ENCODE data around the gene TPGS1.
A peak's percentile ranks its signal among the peaks of the same experiment; 100 is the strongest.

The TPGS1 gene

DNA sequence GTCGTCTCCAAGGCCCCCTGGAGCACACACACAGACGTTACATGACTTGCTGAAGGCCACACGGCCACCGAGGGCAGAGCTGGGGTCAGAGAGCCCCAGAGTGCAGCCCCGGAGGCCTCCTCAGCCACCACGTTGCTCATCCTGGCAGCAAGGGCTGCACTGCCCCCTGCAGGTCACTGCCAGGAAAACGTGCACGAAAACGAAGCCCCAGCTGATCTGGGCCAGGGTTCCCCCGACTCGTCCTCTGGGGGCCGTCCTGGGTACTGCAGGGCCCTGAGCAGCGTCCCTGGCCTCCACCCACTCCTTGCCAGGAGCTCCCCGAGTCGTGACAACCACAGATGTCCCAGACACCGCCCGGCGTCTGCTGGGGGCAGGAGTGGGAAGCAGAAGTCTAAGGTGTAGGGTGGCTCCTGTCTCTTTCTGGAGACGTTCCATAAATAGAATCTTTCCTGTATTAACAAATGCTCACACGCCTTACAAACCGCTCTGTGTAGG, 3.4 kb downstream of the TPGS1 start:
- Mint-ChIP-seq H3K9me3 (no peaks in the 10 kb centered on the region), H3K4me1 (ENCODE audit: low read depth in 2 of 2) (peaks cover 32 to 42% of the 10 kb centered on the region in 2 donors), H3K27ac (peak overlapping the region; percentile 97 to 99), H3K4me3 (peak overlapping the region; percentile 89), H3K36me3 (ENCODE audit: insufficient read depth) (peaks cover 37% of the 10 kb centered on the region), H3K27me3 (no peaks in the 10 kb centered on the region)
- DNase-seq (peak; percentile 93 to 95 (median 94)), ATAC-seq (replicated peaks) (peak; percentile 48)

DNA sequence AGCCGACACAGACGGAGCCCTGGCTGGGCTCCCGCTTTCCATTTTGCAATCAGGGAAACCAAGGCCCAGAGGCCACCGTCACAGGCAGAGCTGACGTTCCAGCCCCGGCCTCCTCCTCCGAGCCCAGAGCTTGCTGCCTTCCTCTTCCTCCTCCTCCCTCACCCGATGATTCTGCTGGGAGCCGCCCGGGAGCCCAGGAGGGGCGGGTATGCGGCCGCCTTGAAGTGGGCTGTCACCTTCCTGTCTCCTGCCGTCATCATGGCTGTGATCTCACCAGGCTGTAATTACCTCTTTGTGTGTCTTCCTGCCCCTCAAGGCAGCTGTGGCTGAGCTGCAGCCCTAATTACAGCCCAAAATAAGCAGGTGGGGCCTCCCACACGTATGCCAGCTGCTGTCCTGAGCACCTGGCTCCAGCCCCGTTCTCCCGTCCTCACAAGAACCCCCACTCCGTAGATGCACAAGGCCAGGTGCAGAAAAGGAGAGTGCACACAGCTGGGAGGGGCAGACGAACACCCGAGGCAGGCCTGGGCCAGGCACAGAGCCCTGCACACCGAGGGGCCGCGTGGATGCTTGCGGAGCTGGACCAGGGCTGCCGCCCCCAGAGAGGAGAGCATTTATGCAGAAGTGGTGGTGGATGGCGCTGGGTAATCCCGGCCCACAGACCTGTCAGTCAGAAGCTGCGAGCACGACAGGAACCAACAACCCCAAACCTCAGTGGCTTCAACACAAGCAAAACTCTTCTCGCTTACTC, 4.0 kb downstream of the TPGS1 start:
- ATAC-seq (replicated peaks) (peak; percentile 62), DNase-seq (peak; percentile 85 to 89 (median 85))
- H3K4me3 Mint-ChIP-seq: peak overlapping the region; percentile 89
- peaks cover 29 to 40% of the 10 kb centered on the region in 2 donors for H3K4me1 Mint-ChIP-seq (ENCODE audit: low read depth in 2 of 2)
- H3K27me3 Mint-ChIP-seq: no peaks in the 10 kb centered on the region
- H3K36me3 Mint-ChIP-seq (ENCODE audit: insufficient read depth): peaks cover 36% of the 10 kb centered on the region
- peak overlapping the region; percentile 97 to 99 for H3K27ac Mint-ChIP-seq
- no peaks in the 10 kb centered on the region for H3K9me3 Mint-ChIP-seq

DNA sequence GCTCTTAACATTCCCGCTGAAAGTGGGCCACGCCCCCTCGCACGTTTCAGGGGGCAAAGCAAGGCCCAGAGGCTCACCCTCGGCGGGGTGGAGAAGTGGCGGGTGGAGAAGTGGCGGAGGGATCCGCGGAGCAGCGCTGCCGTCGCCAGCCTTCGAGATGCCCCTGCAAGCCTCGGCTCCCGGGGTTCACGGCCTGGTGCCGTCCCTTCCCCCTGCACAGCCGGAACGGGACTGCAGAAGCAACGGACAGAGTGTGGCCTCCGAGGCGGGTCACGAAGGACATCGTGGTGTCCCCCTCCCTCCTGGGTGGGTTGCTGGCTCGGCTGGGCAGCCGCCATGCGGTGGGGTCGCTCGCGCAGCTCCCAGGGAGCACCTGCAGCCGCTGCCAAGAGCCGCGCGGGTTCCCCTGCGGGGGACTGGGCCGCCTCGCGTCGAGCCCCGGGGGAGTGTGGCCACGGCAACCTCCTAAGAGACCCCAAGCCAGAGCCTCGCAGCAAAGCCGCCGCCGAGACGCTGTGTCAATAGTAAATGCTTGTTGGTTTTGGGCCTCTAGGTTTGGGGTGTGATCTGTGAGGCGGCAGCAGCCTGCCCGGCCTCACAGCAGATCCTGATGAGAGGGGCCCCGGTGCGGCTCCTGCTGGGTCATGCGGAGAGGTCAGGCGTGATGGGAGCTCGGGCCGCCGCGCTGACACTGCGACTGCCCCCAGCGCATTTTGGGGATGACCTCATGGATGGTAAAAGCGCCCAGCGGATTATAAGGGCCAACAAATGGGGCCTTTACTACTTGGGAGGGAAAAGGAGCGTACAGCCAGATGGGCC, 5.5 kb downstream of the TPGS1 start:
- H3K4me3 Mint-ChIP-seq: no peak overlapping the region
- H3K27ac Mint-ChIP-seq: peak overlapping the region; percentile 97 to 99
- peaks cover 27 to 43% of the 10 kb centered on the region in 2 donors for H3K4me1 Mint-ChIP-seq (ENCODE audit: low read depth in 2 of 2)
- no peaks in the 10 kb centered on the region for H3K27me3 Mint-ChIP-seq
- peaks cover 28% of the 10 kb centered on the region for H3K36me3 Mint-ChIP-seq (ENCODE audit: insufficient read depth)
- DNase-seq (no peak), ATAC-seq (replicated peaks) (no peak)
- no peaks in the 10 kb centered on the region for H3K9me3 Mint-ChIP-seq

DNA sequence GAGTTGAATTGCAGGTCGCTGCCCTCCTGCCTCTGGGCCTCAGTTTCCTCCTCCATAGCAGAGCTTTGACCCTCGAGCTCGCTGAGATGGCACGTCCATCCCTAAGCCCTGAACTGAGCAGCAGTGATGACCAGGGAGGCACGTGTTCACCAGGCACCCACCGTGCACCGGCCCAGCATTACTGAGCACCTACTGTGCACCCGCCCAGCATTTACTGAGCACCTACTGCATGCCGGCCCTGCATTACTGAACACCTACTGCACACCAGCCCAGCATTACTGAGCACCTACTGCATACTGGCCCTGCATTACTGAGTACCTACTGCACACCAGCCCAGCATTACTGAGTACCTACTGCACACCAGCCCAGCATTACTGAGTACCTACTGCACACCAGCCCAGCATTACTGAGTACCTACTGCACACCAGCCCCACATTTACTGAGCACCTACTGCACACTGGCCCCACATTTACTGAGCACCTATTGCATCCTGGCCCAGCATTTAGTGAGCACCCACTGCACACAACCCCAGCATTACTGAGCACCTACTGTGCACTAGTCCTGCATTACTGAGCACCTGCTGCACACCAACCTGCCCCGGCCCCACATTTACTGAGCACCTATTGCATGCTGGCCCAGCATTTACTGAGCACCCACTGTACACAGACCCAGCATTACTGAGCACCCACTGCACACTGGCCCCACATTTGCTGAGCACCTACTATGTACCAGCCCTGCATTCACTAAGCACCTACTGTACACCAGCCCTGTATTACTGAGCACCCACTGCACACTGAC, 6.3 kb downstream of the TPGS1 start:
- Mint-ChIP-seq H3K4me1 (ENCODE audit: low read depth in 2 of 2) (peaks cover 20 to 34% of the 10 kb centered on the region in 2 donors), H3K9me3 (no peaks in the 10 kb centered on the region), H3K27ac (peak overlapping the region; percentile 32 to 80), H3K27me3 (no peaks in the 10 kb centered on the region), H3K36me3 (ENCODE audit: insufficient read depth) (peaks cover 28% of the 10 kb centered on the region), H3K4me3 (no peak overlapping the region)
- ATAC-seq (replicated peaks): no peak
- DNase-seq: no peak

DNA sequence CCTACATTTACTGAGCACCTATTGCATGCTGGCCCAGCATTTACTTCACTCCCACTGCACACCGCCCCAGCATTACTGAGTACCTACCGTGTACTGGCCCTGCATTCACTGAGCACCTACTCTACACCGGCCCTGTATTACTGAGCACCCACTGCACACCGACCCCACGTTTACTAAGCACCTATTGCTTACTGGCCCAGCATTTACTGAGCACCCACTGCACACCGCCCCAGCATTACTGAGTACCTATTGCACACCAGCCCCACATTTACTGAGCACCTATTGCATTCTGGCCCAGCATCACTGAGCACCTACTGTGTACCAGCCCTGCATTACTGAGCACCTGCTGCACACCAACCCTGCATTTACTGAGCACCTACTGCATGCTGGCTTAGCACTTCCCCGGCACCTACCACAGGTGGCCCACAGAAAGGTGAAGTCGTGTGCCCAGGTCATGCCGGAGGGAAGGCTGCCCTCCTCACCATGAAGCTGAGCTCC, 6.9 kb downstream of the TPGS1 start:
- ATAC-seq (replicated peaks) (no peak), DNase-seq (no peak)
- H3K9me3 Mint-ChIP-seq: no peaks in the 10 kb centered on the region
- H3K4me3 Mint-ChIP-seq: no peak overlapping the region
- peak overlapping the region; percentile 32 to 80 for H3K27ac Mint-ChIP-seq
- H3K4me1 Mint-ChIP-seq (ENCODE audit: low read depth in 2 of 2): peaks cover 14 to 29% of the 10 kb centered on the region in 2 donors
- H3K27me3 Mint-ChIP-seq: no peaks in the 10 kb centered on the region
- peaks cover 23% of the 10 kb centered on the region for H3K36me3 Mint-ChIP-seq (ENCODE audit: insufficient read depth)

DNA sequence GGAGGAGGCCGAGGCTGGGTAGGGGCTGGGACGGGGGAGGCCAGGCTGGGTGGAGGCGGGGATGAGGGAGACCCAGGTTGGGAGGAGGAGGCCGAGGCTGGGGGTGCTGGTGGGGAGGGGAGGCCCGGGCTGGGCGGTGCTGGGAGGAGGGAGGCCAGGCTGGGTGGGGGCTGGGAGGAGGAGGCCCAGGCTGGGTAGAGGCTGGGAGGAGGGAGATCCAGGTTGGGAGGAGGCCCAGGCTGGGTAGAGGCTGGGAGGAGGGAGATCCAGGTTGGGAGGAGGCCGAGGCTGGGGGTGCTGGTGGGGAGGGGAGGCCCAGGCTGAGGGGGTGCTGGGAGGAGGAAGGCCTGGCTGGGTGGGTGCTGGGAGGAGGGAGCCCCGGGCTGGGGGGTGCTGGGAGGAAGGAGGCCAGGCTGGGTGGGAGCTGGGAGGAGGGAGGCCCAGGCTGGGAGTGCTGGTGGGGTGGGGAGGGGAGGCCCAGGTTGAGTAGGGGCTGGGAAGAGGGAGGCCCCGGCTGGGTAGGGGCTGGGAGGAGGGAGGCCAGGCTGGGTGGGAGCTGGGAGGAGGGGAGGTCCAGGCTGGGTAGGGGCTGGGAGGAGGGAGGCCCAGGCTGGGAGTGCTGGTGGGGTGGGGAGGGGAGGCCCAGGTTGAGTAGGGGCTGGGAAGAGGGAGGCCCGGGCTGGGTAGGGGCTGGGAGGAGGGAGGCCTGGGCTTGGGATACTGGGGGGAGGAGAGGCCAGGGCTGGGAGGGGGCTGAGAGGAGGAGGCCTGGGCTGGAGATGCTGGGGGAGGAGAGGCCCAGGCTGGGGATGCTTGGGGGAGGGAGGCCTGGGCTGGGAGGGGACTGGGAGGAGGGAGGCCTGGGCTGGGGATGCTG, 10.7 kb downstream of the TPGS1 start:
- H3K4me3 Mint-ChIP-seq: no peak overlapping the region
- H3K4me1 Mint-ChIP-seq (ENCODE audit: low read depth in 2 of 2): peaks cover 4 to 15% of the 10 kb centered on the region in 2 donors
- H3K27me3 Mint-ChIP-seq: no peaks in the 10 kb centered on the region
- peaks cover 7% of the 10 kb centered on the region for H3K36me3 Mint-ChIP-seq (ENCODE audit: insufficient read depth)
- DNase-seq (no peak), ATAC-seq (replicated peaks) (no peak)
- H3K9me3 Mint-ChIP-seq: no peaks in the 10 kb centered on the region
- H3K27ac Mint-ChIP-seq: no peak overlapping the region

DNA sequence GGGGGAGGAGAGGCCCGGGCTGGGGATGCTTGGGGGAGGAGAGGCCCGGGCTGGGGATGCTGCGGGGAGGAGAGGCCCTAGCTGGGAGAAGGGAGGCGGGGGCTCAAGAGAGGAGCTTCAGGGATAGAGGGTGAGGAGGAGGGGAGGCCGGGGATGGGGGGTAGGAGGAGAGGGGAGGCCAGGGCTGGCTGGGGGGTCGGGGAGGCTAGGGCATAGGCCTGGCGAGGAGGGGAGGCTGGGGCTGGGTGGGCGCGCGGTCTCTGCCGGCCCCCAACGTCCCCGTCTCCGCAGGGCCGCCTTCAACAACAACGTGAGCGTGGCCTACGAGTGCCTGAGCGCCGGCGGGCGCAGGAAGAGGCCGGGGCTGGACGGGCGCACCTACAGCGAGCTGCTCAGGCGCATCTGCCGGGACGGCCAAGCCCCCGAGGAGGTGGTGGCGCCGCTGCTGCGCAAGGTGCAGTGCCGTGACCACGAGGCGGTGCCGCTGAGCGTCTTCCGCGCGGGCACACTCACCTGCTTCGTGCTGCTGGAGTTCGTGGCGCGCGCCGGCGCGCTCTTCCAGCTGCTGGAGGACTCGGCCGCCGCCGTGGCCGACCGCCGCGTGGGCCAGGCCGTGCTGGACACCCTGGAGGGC, 11.4 kb downstream of the TPGS1 start:
- Mint-ChIP-seq H3K4me1 (ENCODE audit: low read depth in 2 of 2) (peaks cover 4 to 14% of the 10 kb centered on the region in 2 donors), H3K27me3 (no peaks in the 10 kb centered on the region), H3K27ac (no peak overlapping the region), H3K9me3 (no peaks in the 10 kb centered on the region), H3K36me3 (ENCODE audit: insufficient read depth) (peaks cover 7% of the 10 kb centered on the region), H3K4me3 (peak overlapping the region in 1 of 2 donors; percentile 29)
- DNase-seq (peak; percentile 42 to 49 (median 45)), ATAC-seq (replicated peaks) (peak; percentile 98)

DNA sequence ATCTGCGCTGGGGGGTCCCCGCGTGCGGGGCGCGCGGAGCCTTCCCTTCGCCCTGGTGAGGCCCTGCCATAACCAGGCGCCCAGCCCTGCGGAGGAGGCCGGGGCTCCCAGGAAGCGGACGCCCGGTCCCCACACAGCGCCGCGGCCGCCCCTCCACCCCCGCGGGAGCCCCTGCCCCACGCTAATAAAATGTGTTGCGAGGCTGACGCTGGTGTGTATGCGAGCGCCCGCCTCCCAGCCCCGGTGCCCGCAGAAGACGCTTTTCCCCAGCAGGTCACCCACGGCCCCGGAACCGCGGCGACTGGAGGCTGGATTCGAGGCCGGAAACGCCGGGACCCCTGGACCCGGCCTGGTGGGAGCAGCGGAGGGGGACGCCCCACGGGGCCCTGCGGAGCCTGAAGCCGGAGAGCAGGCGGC, 12.2 kb downstream of the TPGS1 start:
- ATAC-seq (replicated peaks): no peak
- no peak overlapping the region for H3K4me3 Mint-ChIP-seq
- peaks cover 7% of the 10 kb centered on the region for H3K36me3 Mint-ChIP-seq (ENCODE audit: insufficient read depth)
- DNase-seq: no peak
- H3K27me3 Mint-ChIP-seq: no peaks in the 10 kb centered on the region
- no peak overlapping the region for H3K27ac Mint-ChIP-seq
- peaks cover 4 to 9% of the 10 kb centered on the region in 2 donors for H3K4me1 Mint-ChIP-seq (ENCODE audit: low read depth in 2 of 2)
- no peaks in the 10 kb centered on the region for H3K9me3 Mint-ChIP-seq

DNA sequence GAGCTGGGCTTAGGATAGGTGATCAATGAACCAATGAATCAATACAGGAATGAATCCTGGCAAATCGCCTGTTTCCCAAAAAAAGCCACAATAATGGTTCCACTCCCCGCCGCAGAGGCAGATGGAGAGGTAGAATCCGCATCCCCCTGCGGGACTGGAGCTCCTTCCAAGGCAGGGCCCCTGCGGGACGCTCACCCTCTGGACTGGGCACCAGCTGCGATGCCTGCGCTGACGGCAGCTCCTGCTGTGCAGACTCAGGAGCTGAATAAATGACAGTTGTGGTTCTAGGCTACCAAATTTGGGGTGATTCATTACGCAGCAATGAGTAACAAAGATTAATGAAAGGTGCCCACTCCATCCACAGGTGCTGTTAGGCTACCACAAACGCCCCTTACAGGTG, 15.4 kb downstream of the TPGS1 start:
- Mint-ChIP-seq H3K4me3 (no peak overlapping the region), H3K27ac (no peak overlapping the region)
- no peak for ATAC-seq (replicated peaks)

DNA sequence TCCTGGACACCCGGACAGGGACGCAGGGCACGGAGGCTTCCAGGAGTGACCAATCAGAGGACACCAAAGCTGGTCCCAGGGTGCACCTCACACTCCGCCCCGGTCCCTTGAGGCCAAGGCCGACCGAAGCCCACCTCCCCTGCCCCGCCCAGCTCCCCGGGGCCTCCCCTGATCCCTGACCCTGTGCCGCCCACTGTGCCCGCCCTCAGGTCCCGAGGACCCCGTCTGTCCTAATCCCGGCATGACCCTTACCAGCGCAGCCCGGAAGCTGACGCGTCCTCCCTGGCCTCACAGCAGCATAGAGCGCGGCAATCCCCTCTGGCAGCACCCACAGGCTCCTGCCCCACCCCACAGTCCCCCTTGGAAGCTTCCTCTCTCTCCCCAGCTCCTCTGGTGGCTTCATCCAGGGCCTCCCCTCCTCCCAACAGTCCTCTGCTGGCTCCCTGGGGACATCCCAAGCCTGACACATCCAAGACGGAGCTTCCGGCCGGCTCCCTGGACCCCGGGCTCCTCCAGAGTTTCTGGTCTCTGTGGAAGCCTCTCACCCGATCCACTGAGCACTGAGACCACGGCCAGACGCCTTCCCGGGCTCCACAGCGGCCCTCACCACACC, 16.9 kb downstream of the TPGS1 start:
- no peak overlapping the region for H3K4me3 Mint-ChIP-seq
- no peak for ATAC-seq (replicated peaks)
- peaks cover 3 to 4% of the 10 kb centered on the region in 2 donors for H3K4me1 Mint-ChIP-seq (ENCODE audit: low read depth in 2 of 2)
- DNase-seq: no peak
- no peak overlapping the region for H3K27ac Mint-ChIP-seq
- H3K36me3 Mint-ChIP-seq (ENCODE audit: insufficient read depth): no peaks in the 10 kb centered on the region
- H3K9me3 Mint-ChIP-seq: no peaks in the 10 kb centered on the region
- peaks cover 0 to 8% of the 10 kb centered on the region in 2 donors for H3K27me3 Mint-ChIP-seq

More for the DNA sequence above, 15.4 kb downstream of the TPGS1 start:
- H3K27me3 Mint-ChIP-seq: peaks cover 0 to 8% of the 10 kb centered on the region in 2 donors
- DNase-seq: no peak
- H3K4me1 Mint-ChIP-seq (ENCODE audit: low read depth in 2 of 2): peaks cover 3 to 4% of the 10 kb centered on the region in 2 donors
- peaks cover 3% of the 10 kb centered on the region for H3K36me3 Mint-ChIP-seq (ENCODE audit: insufficient read depth)
- H3K9me3 Mint-ChIP-seq: no peaks in the 10 kb centered on the region

DNA sequence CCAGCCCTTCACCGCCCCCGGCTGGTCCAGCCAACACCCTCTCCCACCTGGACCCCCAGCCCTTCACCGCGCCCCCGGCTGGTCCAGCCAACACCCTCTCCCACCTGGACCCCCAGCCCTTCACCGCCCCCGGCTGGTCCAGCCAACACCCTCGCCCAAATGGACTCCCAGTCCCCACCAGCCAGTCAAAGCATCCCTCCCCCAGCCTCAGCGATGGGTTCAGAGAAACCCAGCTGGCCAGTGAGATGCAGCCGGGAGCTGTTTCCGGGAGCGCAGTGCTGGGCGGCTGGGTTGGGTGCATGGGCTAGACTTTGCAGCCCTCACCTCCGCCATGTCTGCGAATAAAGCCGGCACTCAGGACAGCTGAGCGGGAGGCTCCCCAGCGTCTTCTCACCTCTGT, 17.7 kb downstream of the TPGS1 start:
- Mint-ChIP-seq H3K9me3 (no peaks in the 10 kb centered on the region), H3K4me3 (no peak overlapping the region)
- ATAC-seq (replicated peaks): no peak

More for the DNA sequence above, 17.7 kb downstream of the TPGS1 start:
- DNase-seq: no peak
- Mint-ChIP-seq H3K27me3 (peaks cover 0 to 8% of the 10 kb centered on the region in 2 donors), H3K36me3 (ENCODE audit: insufficient read depth) (peaks cover under 1% of the 10 kb centered on the region), H3K4me1 (ENCODE audit: low read depth in 2 of 2) (peaks cover 4% of the 10 kb centered on the region in 2 donors), H3K27ac (peak overlapping the region in 1 of 2 donors; percentile 17)
